GM12874 (cell line): ENCODE data around the gene MED7.

Experiments used
- CTCF ChIP-seq: IDR thresholded peaks from 2 replicates; pipeline ENCODE4 v1.5.1; 2011; ENCODE audit warnings: low read depth, mild to moderate bottlenecking, control low read depth, low read length, moderate library complexity; ENCODE audit not compliant: insufficient read depth

MED7 gene

GRCh38 chr5:157160001-157160400, 17.3 kb upstream of the MED7 start:
- TF ChIP-seq CTCF, result no peak

- TF ChIP-seq CTCF, result no peak
Observed at GRCh38 chr5:157159209-157159751, 16.6 kb upstream of the MED7 start.

GRCh38 chr5:157157293-157157891, 14.7 kb upstream of the MED7 start:
- TF ChIP-seq CTCF, result no peak

- TF ChIP-seq CTCF, result no peak
Observed at GRCh38 chr5:157155297-157155696, 12.6 kb upstream of the MED7 start.

GRCh38 chr5:157150995-157151394, 8.3 kb upstream of the MED7 start:
- TF ChIP-seq CTCF, result no peak

GRCh38 chr5:157148734-157149615, 6.3 kb upstream of the MED7 start:
- peak; percentile 71 for TF ChIP-seq CTCF

- no peak for TF ChIP-seq CTCF
Observed at GRCh38 chr5:157143127-157143971, 684 bp upstream of the MED7 start.
